Body of pancreas (tissue), 4 donors: Measurements from ENCODE around the gene IL31RA.

Source experiments
- POLR2A ChIP-seq, 3 donors: fragments of 450-650 bp; IDR thresholded peaks; one replicate each; pipeline ENCODE4 v1.6.1; 2016; ENCODE audit warnings: antibody characterized with exemption in 3 of 3, mild to moderate bottlenecking in 2 of 3
- TF ChIP-seq, protein P1 (sequence below), 7 experiments: fragments of 450-650 bp in 4 of 7; fragments of 200-600 bp in 3 of 7; sonication (generic) in 3 of 7; IDR thresholded peaks; one replicate each; pipeline ENCODE4 v1.5.1; 2016 to 2019; ENCODE audit warnings: antibody characterized with exemption in 7 of 7

DNA sequence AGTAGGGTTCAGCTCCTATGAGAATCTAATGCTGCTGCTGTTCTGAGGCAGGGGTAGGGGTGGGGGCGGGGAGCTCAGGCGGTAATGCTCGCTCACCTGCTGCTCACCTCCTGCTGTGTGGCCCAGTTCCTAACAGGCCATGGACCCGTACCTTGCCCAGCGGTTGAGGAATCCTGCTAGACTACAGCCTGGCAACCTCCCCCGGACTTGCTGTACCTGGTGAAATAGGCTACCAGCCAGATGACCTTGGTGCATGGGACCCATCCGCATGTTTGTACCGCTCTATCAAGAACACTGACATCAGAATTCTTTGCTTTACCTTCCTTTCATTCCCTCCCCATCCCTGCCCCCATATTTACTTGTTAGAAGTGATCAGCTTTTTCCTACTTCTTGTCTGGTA lies 15.3 kb downstream of the IL31RA start:
- TF ChIP-seq, protein P1, sequence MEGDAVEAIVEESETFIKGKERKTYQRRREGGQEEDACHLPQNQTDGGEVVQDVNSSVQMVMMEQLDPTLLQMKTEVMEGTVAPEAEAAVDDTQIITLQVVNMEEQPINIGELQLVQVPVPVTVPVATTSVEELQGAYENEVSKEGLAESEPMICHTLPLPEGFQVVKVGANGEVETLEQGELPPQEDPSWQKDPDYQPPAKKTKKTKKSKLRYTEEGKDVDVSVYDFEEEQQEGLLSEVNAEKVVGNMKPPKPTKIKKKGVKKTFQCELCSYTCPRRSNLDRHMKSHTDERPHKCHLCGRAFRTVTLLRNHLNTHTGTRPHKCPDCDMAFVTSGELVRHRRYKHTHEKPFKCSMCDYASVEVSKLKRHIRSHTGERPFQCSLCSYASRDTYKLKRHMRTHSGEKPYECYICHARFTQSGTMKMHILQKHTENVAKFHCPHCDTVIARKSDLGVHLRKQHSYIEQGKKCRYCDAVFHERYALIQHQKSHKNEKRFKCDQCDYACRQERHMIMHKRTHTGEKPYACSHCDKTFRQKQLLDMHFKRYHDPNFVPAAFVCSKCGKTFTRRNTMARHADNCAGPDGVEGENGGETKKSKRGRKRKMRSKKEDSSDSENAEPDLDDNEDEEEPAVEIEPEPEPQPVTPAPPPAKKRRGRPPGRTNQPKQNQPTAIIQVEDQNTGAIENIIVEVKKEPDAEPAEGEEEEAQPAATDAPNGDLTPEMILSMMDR (IDR thresholded peaks at IDR 0.05) = no peak
- TF ChIP-seq POLR2A (IDR thresholded peaks at IDR 0.05) = no peak
